ENCODE data around the gene RGL4. TPM values are rescaled to one million over a fixed set of nuclear protein-coding genes. Genes with fewer than 3 reads are reported as not detected.
A peak's percentile ranks its signal among the peaks of the same experiment; 100 is the strongest.

The RGL4 gene
- polyA plus RNA-seq, 3 donors, result 2.3 to 2.4 (median 2.3) TPM

DNA sequence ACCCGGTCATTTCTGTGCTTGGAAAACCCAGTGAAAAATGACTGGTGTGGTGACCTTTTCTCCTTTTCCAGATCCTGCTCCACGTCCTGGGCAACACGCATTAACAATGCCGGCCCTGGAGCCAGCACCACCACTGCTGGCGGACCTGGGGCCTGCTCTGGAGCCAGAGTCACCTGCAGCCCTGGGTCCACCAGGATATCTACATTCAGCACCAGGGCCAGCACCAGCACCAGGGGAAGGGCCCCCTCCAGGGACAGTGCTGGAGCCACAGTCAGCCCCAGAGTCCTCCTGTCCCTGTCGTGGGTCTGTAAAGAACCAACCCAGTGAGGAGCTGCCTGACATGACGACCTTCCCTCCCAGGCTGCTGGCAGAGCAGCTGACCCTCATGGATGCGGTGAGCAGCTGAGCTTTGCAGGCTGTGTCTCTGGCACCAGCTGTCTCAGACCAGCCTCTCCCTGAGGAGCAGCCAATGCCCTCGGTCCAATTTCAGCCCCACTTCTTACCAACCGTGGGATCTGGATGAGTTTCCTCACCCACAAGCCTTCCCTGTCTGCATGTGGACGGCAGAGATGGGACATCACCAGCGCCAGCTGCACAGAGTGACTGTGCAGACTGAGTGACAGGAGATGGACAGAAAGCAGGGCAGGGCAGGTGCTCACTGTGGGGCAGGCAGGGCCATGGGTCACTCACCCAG is 1.9 kb downstream of the RGL4 start:
- intact Hi-C loops (cut with micrococcal nuclease), result no loop called here
- no peaks in the 10 kb centered on the region for H4K20me1 ChIP-seq (ENCODE audit: insufficient read depth, low read length)
- no peak overlapping the region for H3K9ac ChIP-seq (ENCODE audit: insufficient read depth, low read length, poor library complexity, severe bottlenecking)
- H3K27me3 ChIP-seq (ENCODE audit: control insufficient read depth in 2 of 2, insufficient read depth in 2 of 2, low read length in 2 of 2), result no peaks in the 10 kb centered on the region
- TF ChIP-seq, protein P1, sequence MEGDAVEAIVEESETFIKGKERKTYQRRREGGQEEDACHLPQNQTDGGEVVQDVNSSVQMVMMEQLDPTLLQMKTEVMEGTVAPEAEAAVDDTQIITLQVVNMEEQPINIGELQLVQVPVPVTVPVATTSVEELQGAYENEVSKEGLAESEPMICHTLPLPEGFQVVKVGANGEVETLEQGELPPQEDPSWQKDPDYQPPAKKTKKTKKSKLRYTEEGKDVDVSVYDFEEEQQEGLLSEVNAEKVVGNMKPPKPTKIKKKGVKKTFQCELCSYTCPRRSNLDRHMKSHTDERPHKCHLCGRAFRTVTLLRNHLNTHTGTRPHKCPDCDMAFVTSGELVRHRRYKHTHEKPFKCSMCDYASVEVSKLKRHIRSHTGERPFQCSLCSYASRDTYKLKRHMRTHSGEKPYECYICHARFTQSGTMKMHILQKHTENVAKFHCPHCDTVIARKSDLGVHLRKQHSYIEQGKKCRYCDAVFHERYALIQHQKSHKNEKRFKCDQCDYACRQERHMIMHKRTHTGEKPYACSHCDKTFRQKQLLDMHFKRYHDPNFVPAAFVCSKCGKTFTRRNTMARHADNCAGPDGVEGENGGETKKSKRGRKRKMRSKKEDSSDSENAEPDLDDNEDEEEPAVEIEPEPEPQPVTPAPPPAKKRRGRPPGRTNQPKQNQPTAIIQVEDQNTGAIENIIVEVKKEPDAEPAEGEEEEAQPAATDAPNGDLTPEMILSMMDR (IDR thresholded peaks at IDR 0.05), result no peak
- no peak overlapping the region for H3K4me2 ChIP-seq (replicated peaks; ENCODE audit: extremely low read depth, low read length, poor library complexity, severe bottlenecking)
- H3K9me3 Mint-ChIP-seq, result no peaks in the 10 kb centered on the region
- DNase-seq, result no peak
- peaks cover 32% of the 10 kb centered on the region in 2 donors for H3K4me1 ChIP-seq (ENCODE audit: control insufficient read depth in 1 of 2, insufficient read depth in 2 of 2, low read length in 2 of 2)
- peaks cover 28 to 72% of the 10 kb centered on the region in 2 donors for H3K36me3 ChIP-seq (replicated peaks in 1 of 2; ENCODE audit: control insufficient read depth in 1 of 2, insufficient read depth in 2 of 2, low read length in 2 of 2)
- no peak overlapping the region for H3K27ac ChIP-seq (ENCODE audit: low read depth in 1 of 2, low read length in 2 of 2)
- peaks cover 11% of the 10 kb centered on the region for H3K79me2 ChIP-seq (ENCODE audit: insufficient read depth, low read length)
- H3K27me3 Mint-ChIP-seq (ENCODE audit: low read depth in 3 of 3), result no peaks in the 10 kb centered on the region
- H3K36me3 Mint-ChIP-seq, result peaks cover 64 to 71% of the 10 kb centered on the region in 2 donors
- peak overlapping the region in 3 of 7 donors; percentile 41 to 54 (median 45) for H3K27ac Mint-ChIP-seq
- WGBS (ENCODE audit: insufficient coverage), result 100% methylated on average over 10 of the region's 12 CpGs
- no peak overlapping the region for H3K4me3 ChIP-seq (replicated peaks in 1 of 3; ENCODE audit: low read depth in 2 of 3, low read length in 3 of 3)
- H3K4me3 Mint-ChIP-seq, result no peak overlapping the region
- H3K4me1 Mint-ChIP-seq, result peaks cover 33% of the 10 kb centered on the region
- no peak overlapping the region for H2AFZ ChIP-seq (ENCODE audit: insufficient read depth, low read depth, low read length, poor library complexity, severe bottlenecking)
- H3K9me3 ChIP-seq (replicated peaks in 1 of 2; ENCODE audit: control insufficient read depth in 1 of 2, insufficient read depth in 1 of 2, low read length in 2 of 2), result no peaks in the 10 kb centered on the region

DNA sequence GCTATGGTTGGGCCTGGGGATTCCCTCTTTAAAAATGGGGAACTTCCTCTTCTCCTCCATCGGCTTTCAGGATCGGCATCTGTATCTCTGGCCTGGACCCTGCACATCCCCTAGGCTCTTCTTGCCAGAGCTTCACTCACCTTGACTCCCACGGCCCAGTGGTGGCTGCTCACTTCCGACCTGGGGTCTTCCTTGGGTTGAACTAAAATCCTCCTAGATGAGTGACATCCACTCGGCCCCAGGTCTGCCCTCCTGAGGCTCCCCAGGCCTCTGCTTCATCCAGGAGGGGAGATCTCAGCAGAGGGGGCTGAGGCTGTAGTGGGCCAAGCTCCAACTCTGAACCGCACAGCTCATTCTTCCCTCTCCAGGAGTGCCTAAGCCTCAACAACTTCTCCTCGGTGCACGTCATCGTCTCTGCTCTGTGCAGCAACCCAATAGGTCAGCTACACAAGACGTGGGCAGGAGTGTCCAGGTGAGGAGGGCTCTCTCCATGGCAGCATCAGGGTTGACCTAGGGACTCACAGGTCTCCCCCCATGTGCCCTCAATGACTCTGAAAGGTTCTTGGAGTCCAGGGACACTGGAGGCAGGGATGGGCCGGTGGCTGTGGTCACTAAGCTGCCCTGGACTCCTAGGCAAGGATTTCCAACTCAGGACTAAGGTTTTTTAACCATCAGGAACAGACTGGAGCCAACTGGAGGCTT is 3.3 kb downstream of the RGL4 start:
- WGBS (ENCODE audit: insufficient coverage), result 89% methylated on average over 7 of the region's 11 CpGs
- no peak overlapping the region for H3K4me3 Mint-ChIP-seq
- intact Hi-C loops (cut with micrococcal nuclease), result no loop called here
- Histone ChIP-seq H2AFZ (ENCODE audit: insufficient read depth, low read depth, low read length, poor library complexity, severe bottlenecking) (no peak overlapping the region), H3K4me3 (replicated peaks in 1 of 3; ENCODE audit: low read depth in 2 of 3, low read length in 3 of 3) (no peak overlapping the region), H3K4me2 (replicated peaks; ENCODE audit: extremely low read depth, low read length, poor library complexity, severe bottlenecking) (no peak overlapping the region), H3K36me3 (replicated peaks in 1 of 2; ENCODE audit: control insufficient read depth in 1 of 2, insufficient read depth in 2 of 2, low read length in 2 of 2) (peaks cover 34 to 73% of the 10 kb centered on the region in 2 donors), H3K27ac (ENCODE audit: low read depth in 1 of 2, low read length in 2 of 2) (peak overlapping the region in 1 of 2 donors; percentile 90), H3K9ac (ENCODE audit: insufficient read depth, low read length, poor library complexity, severe bottlenecking) (no peak overlapping the region), H3K79me2 (ENCODE audit: insufficient read depth, low read length) (peaks cover 11% of the 10 kb centered on the region), H3K9me3 (replicated peaks in 1 of 2; ENCODE audit: control insufficient read depth in 1 of 2, insufficient read depth in 1 of 2, low read length in 2 of 2) (no peaks in the 10 kb centered on the region), H4K20me1 (ENCODE audit: insufficient read depth, low read length) (no peaks in the 10 kb centered on the region), H3K27me3 (ENCODE audit: control insufficient read depth in 2 of 2, insufficient read depth in 2 of 2, low read length in 2 of 2) (no peaks in the 10 kb centered on the region), H3K4me1 (ENCODE audit: control insufficient read depth in 1 of 2, insufficient read depth in 2 of 2, low read length in 2 of 2) (peaks cover 40 to 41% of the 10 kb centered on the region in 2 donors)
- peak overlapping the region in 5 of 7 donors; percentile 3 to 98 (median 9) for H3K27ac Mint-ChIP-seq
- H3K27me3 Mint-ChIP-seq (ENCODE audit: low read depth in 3 of 3), result no peaks in the 10 kb centered on the region
- DNase-seq, result no peak
- no peaks in the 10 kb centered on the region for H3K9me3 Mint-ChIP-seq
- peaks cover 66 to 76% of the 10 kb centered on the region in 2 donors for H3K36me3 Mint-ChIP-seq
- TF ChIP-seq, protein P1 (IDR thresholded peaks at IDR 0.05), result no peak
- peaks cover 45% of the 10 kb centered on the region for H3K4me1 Mint-ChIP-seq

All from CD14-positive monocyte (primary cell).